Urinary bladder (tissue), 4 donors: Measurements from ENCODE around the gene FCER1G. TPM values are rescaled to one million over a fixed set of nuclear protein-coding genes. Genes with fewer than 3 reads are reported as not detected.

Experiments used
- DNase-seq: peaks from one replicate; pipeline ENCODE4 v3.0.0-alpha.2; 2015; ENCODE audit errors: extremely low spot score
- H3K27ac ChIP-seq: one replicate; pipeline ENCODE4 v1.5.1; 2013; ENCODE audit warnings: low read depth, mild to moderate bottlenecking, moderate library complexity
- H3K36me3 ChIP-seq: one replicate; pipeline ENCODE4 v1.6.1; 2013; ENCODE audit warnings: mild to moderate bottlenecking, moderate library complexity; ENCODE audit not compliant: insufficient read depth
- H3K4me1 ChIP-seq: one replicate; pipeline ENCODE4 v1.6.1; 2013; ENCODE audit warnings: mild to moderate bottlenecking, moderate library complexity; ENCODE audit not compliant: insufficient read depth
- H3K4me3 ChIP-seq: one replicate; pipeline ENCODE4 v1.5.1; 2013; ENCODE audit warnings: low read depth, low read length
- WGBS: extraction: QIAGEN DNeasy Blood & Tissue Kit; methylation state at CpG from one replicate; pipeline ENCODE4 v1.1.7; 2013; 5-methylcytosine and 5-hydroxymethylcytosine counted together
- polyA plus RNA-seq: library from polyadenylated mRNA; stranded (reverse); fragments of 200-250 nt; gene quantifications from one replicate; pipeline ENCODE4 v1.2.3, GENCODE V29; 2013
- total RNA-seq: library from RNA; depleted of rRNA; stranded (reverse); fragments of >200 nt; gene quantifications from one replicate; pipeline ENCODE4 v1.2.3, GENCODE V29; 2014
- donor health status: healthy with polysubstance abuse.
- donor health status: healthy.

Gene FCER1G
- total and polyA plus RNA-seq, 2 donors: 15.9 to 161 TPM

- no peak for DNase-seq
- 71% methylated on average over 12 of the region's 12 CpGs for WGBS
- Histone ChIP-seq H3K4me1 (peaks cover 2% of the 10 kb centered on the region), H3K36me3 (peaks cover 7% of the 10 kb centered on the region), H3K4me3 (no peak overlapping the region), H3K27ac (peak overlapping the region; percentile 53)
Observed at GRCh38 chr1:161206411-161207140, 8.5 kb upstream of the FCER1G start.

GRCh38 chr1:161207173-161207572, 7.9 kb upstream of the FCER1G start:
- 55% methylated on average over 8 of the region's 8 CpGs for WGBS
- Histone ChIP-seq H3K4me3 (no peak overlapping the region), H3K36me3 (peaks cover 7% of the 10 kb centered on the region), H3K27ac (peak overlapping the region; percentile 27), H3K4me1 (peaks cover 2% of the 10 kb centered on the region)
- no peak for DNase-seq

- no peak for DNase-seq
- Histone ChIP-seq H3K36me3 (peaks cover 7% of the 10 kb centered on the region), H3K4me3 (no peak overlapping the region), H3K27ac (no peak overlapping the region), H3K4me1 (no peaks in the 10 kb centered on the region)
- 41% methylated on average over 11 of the region's 11 CpGs for WGBS
Observed at GRCh38 chr1:161209790-161210409, 5.2 kb upstream of the FCER1G start.

- Histone ChIP-seq H3K4me3 (no peak overlapping the region), H3K4me1 (no peaks in the 10 kb centered on the region), H3K36me3 (peaks cover 4% of the 10 kb centered on the region), H3K27ac (no peak overlapping the region)
- DNase-seq: no peak
- WGBS: 87% methylated on average over 9 of the region's 9 CpGs
Observed at GRCh38 chr1:161214369-161214768, 726 bp upstream of the FCER1G start.

- H3K27ac ChIP-seq: no peak overlapping the region
- no peak overlapping the region for H3K4me3 ChIP-seq
- 58% methylated on average over 7 of the region's 7 CpGs for WGBS
- H3K36me3 ChIP-seq: no peaks in the 10 kb centered on the region
- DNase-seq: no peak
- no peaks in the 10 kb centered on the region for H3K4me1 ChIP-seq
Observed at GRCh38 chr1:161216945-161217712, 2.0 kb downstream of the FCER1G start.

GRCh38 chr1:161217831-161218230, 2.7 kb downstream of the FCER1G start:
- WGBS: 58% methylated on average over 6 of the region's 6 CpGs
- Histone ChIP-seq H3K4me1 (no peaks in the 10 kb centered on the region), H3K4me3 (no peak overlapping the region), H3K27ac (no peak overlapping the region), H3K36me3 (no peaks in the 10 kb centered on the region)
- DNase-seq: no peak

GRCh38 chr1:161218301-161219077, 3.4 kb downstream of the FCER1G start:
- Histone ChIP-seq H3K27ac (no peak overlapping the region), H3K36me3 (no peaks in the 10 kb centered on the region), H3K4me3 (no peak overlapping the region), H3K4me1 (no peaks in the 10 kb centered on the region)
- no peak for DNase-seq
- 64% methylated on average over 8 of the region's 8 CpGs for WGBS

- 82% methylated on average over 5 of the region's 5 CpGs for WGBS
- Histone ChIP-seq H3K4me3 (no peak overlapping the region), H3K27ac (no peak overlapping the region), H3K36me3 (no peaks in the 10 kb centered on the region), H3K4me1 (no peaks in the 10 kb centered on the region)
- no peak for DNase-seq
Observed at GRCh38 chr1:161219078-161219892, 4.2 kb downstream of the FCER1G start.

- Histone ChIP-seq H3K36me3 (no peaks in the 10 kb centered on the region), H3K4me3 (no peak overlapping the region), H3K4me1 (no peaks in the 10 kb centered on the region), H3K27ac (no peak overlapping the region)
- WGBS: 77% methylated on average over 5 of the region's 5 CpGs
- DNase-seq: no peak
Observed at GRCh38 chr1:161220002-161220401, 4.9 kb downstream of the FCER1G start.

GRCh38 chr1:161222175-161223019, 7.3 kb downstream of the FCER1G start:
- no peaks in the 10 kb centered on the region for H3K4me1 ChIP-seq
- 77% methylated on average over 6 of the region's 6 CpGs for WGBS
- no peaks in the 10 kb centered on the region for H3K36me3 ChIP-seq
- no peak overlapping the region for H3K4me3 ChIP-seq
- H3K27ac ChIP-seq: no peak overlapping the region
- DNase-seq: no peak

GRCh38 chr1:161223805-161224694, 9.0 kb downstream of the FCER1G start:
- DNase-seq: no peak
- H3K4me1 ChIP-seq: no peaks in the 10 kb centered on the region
- no peak overlapping the region for H3K27ac ChIP-seq
- H3K4me3 ChIP-seq: no peak overlapping the region
- WGBS: 88% methylated on average over 7 of the region's 7 CpGs
- no peaks in the 10 kb centered on the region for H3K36me3 ChIP-seq
